Measurements from ENCODE around the gene PCDHGB4.
"Not testable (repeated sequence)": the region's sequence is repeated elsewhere in the genome, so short reads cannot be mapped to it uniquely, and the experiment has no call there.

DNA sequence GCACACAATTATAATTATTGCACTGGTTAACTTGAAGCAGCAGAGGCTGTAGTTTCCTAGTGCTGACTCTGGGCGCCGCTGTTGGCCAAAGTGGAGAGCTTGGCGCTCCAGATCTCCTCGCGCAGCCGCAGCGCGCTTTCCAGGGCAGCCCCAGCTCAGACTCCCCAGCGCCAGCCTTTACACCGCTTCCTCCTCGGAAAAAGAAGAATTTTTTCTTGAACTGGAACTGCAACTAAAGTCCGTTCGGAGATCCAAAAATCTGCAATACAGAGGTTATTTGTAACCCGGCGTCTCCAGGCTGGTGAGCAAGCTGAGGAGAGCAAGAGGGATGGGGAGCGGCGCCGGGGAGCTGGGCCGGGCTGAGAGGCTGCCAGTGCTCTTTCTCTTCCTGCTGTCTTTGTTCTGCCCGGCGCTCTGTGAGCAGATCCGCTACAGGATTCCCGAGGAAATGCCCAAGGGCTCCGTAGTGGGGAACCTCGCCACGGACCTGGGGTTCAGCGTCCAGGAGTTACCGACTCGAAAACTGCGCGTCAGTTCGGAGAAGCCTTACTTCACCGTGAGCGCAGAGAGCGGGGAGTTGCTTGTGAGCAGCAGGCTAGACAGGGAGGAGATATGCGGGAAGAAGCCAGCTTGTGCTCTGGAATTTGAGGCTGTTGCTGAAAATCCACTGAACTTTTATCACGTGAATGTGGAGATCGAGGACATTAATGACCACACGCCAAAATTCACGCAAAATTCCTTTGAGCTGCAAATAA is at the start of gene PCDHGB4:
- TF ChIP-seq, protein P1, sequence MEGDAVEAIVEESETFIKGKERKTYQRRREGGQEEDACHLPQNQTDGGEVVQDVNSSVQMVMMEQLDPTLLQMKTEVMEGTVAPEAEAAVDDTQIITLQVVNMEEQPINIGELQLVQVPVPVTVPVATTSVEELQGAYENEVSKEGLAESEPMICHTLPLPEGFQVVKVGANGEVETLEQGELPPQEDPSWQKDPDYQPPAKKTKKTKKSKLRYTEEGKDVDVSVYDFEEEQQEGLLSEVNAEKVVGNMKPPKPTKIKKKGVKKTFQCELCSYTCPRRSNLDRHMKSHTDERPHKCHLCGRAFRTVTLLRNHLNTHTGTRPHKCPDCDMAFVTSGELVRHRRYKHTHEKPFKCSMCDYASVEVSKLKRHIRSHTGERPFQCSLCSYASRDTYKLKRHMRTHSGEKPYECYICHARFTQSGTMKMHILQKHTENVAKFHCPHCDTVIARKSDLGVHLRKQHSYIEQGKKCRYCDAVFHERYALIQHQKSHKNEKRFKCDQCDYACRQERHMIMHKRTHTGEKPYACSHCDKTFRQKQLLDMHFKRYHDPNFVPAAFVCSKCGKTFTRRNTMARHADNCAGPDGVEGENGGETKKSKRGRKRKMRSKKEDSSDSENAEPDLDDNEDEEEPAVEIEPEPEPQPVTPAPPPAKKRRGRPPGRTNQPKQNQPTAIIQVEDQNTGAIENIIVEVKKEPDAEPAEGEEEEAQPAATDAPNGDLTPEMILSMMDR (IDR thresholded peaks at IDR 0.05; ENCODE audit: low read depth, low read length, poor library complexity, severe bottlenecking), result peak; percentile 41
- TF ChIP-seq EZH2phosphoT487 (IDR thresholded peaks at IDR 0.05; ENCODE audit: borderline replicate concordance, low read length), result not testable (repeated sequence)

Measured in DOHH2 (cell line).